ENCODE data around the gene TPSG1. TPM values are rescaled to one million over a fixed set of nuclear protein-coding genes. Genes with fewer than 3 reads are reported as not detected.
"Not testable (repeated sequence)": the region's sequence is repeated elsewhere in the genome, so short reads cannot be mapped to it uniquely, and the experiment has no call there.

TPSG1 gene
- polyA plus RNA-seq, 4 donors: 0.47 to 1.6 (median 0.90) TPM

DNA sequence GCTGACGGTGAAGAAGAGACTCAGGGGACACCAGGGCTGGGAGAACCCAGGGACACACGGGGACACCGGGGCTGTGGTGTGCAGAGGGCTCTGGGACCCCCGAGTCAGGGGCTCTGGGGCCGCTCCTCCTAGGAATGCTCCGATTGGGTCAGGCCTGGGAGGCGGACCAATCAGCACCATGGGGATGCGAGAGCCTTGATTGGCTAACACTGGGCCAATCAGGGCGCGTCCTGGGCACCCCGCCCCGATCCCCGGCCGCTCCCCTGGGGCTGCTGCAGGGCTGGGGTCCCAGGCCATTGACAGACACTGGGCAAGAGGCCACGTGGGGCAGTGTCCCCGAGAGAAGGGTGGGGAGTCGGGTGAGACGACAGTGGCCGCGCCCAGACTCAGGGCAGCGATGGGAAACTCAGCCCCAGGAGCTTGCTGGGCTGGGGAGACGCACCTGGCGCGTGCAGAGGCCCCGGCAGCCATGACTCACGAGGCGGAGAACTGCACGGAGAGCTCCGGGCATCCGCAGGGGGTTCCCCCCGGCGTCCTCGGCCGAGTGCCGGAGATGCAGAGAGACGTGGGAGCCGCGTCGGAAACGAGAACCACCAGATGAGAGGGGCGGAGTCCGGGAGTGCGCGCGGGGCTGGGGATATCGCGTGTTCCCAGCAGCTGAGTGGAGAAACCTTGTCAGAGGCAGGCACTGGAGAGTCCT is 7.1 kb upstream of the TPSG1 start:
- DNase-seq (ENCODE audit: low read depth in 4 of 4, low spot score in 3 of 4): not testable (repeated sequence)

DNA sequence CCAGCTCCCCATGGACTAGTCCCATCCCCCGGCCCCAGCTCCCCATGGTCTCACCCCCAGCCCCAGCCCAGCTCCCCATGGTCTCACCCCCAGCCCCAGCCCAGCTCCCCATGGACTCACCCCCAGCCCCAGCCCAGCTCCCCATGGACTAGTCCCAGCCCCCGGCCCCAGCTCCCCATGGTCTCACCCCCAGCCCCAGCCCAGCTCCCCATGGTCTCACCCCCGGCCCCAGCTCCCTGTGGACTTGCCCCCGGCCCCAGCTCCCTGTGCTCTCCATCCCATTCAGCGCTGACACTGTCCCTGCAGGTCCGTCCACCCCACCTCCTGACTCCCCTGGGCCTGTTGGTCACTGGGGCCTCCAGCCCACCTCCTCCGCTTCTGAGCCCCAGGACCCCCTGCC is 6.2 kb upstream of the TPSG1 start:
- not testable (repeated sequence) for DNase-seq (ENCODE audit: low read depth in 4 of 4, low spot score in 3 of 4)

DNA sequence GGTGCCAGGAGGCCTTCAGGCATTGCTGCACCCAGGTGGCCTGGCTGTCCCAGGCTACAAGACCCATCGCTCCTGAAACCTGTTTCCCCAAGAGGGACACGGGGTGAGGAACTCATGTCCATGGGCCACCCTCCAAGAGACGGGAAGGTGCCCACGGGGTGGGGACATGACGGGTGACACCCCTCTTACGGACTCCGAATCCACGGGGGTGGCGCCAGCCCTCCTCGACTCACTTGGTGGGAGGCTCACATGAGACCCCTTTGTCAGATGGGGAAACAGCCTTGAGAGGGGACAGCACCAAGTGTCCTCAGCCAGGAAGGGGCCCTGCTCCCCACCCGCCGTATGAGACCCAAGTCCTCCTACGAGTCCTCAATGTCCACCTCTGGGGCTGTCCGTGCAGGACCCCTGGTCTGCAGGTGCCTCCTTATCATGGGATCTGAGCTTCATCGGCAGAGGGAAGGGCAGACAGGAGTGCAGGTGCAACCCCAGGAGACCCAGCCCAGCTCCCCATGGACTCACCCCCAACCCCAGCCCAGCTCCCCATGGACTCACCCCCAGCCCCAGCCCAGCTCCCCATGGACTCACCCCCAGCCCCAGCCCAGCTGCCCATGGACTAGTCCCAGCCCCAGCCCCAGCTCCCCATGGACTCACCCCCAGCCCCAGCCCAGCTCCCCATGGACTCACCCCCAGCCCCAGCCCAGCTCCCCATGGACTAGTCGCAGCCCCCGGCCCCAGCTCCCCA is 5.6 kb upstream of the TPSG1 start:
- DNase-seq (ENCODE audit: low read depth in 4 of 4, low spot score in 3 of 4): not testable (repeated sequence)

DNA sequence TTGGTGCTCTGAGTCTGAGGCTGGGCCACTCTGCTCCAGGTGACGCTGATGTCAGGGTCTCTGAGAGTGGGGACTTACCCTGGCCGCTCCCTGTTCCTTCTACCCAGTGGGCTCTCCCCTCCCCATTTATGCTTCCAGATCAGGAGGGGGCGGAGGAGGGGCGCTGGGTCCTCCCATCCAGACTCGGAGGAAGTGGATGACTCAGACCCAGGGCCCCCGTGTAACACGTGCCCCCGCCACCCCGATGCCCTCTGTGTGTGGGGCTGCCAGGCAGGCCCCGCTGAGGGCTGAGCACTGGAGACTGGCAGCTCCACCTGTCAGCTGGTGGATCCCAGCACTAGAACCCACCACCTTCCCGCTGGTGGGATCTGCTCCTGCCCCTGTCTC is 5.0 kb upstream of the TPSG1 start, which contains the start of gene TPSB2:
Gene TPSB2 (minus strand): TSS at position 101 of the 387 bp plus-strand sequence. CDS start 233 bp downstream, outside the sequence.
- not testable (repeated sequence) for DNase-seq (ENCODE audit: low read depth in 4 of 4, low spot score in 3 of 4)

DNA sequence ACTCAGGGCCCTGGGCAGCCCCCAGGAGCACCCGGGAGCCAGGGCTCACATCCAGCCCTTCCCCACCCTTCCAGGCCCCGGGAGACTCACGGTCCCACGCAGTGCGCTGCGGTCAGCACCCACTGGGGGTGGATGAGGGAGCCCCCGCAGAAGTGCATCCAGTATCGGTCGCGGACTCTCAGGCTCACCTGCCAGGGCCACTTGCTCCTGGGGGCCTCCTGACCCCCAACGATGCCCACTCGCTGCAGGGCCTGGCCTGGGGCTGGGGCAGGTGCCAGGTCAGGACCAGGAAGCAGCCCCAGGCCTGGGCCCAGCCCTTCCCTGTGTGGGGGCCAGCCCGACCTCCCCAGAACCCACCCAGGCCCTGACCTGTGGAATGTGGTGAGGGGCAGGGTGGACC is 4.4 kb upstream of the TPSG1 start:
- DNase-seq (ENCODE audit: low read depth in 4 of 4, low spot score in 3 of 4): not testable (repeated sequence)

DNA sequence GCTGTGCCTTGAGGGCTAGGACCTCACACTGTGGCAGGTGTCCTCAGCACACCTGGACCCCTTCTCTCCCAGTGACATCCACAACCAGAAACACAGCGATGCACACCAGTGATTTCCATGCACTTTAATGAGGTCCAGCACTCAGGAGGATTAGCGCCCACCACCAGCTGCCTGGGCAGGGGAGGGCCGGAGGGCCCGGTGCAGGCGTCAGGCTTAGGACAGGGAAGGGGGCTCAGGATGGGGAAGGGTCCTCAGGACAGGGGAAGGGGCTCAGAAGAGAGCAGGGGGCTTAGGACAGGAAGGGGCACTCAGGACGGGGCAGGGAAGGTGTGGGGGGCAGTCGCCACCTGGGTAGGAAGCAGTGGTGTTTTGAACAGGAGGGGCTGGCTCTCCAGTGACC is 3.2 kb upstream of the TPSG1 start:
- DNase-seq (ENCODE audit: low read depth in 4 of 4, low spot score in 3 of 4): not testable (repeated sequence)

DNA sequence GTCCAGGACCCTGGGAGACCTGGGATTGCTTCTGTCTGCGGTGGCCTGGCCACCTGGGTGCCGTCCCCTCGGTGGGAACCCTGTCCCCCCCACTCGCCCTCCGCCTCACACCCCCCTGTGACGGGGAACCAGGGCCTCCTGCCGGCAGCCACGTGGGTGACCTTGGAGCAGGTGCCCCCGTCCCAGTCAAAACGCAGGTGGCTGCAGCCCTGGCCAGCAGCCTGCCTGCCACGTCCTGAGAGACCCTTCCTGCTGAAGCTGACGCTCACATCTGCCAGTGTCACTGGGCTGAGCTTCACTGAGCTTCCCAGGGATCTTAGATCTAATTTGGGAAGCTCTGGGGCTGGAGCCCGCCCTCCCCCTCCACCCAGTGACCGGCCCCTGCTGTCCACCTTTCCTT is 1.6 kb upstream of the TPSG1 start:
- DNase-seq (ENCODE audit: low read depth in 4 of 4, low spot score in 3 of 4): not testable (repeated sequence)

DNA sequence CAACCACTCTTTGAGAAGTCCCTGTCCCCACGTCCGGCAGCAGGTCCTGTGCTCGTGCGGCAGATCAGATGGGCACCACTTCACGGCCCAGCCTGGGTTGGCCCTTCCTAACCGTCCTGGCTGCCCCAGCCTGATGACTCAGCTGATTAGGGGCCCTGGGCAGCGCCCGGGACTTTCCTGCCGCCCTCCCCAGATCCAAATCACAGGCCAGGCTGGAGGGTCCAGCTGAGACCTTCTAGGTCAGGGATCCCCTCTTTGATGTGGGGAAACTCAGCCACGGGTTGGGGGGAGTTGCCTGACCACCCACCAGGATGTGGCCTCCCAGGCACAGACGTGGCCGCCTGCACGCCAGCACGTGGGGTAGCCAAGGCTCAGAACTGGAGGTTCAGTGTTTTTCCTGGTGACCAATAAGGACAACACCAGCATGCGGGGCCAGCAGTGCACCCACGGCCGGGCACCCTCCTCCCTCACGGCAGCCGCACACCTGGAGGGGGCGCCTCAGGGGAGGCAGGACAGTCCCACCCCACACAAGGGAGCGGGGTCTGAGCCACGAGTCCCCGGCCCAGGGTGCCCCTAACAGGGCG is 752 bp upstream of the TPSG1 start:
- not testable (repeated sequence) for DNase-seq (ENCODE audit: low read depth in 4 of 4, low spot score in 3 of 4)

DNA sequence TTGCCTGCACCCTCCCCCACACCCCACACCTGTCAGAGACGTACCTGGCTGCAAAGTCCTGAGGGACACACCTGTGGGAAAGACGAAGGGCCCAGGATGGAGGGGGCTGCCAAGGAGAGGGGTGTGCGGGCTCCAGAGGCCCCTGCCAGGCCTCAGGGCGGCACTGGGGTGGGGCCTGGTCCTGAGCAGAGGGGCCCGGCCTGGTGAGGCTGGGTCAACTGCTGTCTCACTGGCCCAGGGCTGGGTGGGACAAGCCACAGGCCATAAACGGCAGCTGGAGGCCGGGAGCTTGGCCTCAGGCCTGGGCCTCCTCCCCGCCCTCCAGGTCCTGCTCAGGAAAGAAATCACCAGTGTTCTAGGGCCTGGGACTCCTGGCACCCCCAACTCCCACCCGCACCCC is 510 bp downstream of the TPSG1 start:
- DNase-seq (ENCODE audit: low read depth in 4 of 4, low spot score in 3 of 4): no peak

DNA sequence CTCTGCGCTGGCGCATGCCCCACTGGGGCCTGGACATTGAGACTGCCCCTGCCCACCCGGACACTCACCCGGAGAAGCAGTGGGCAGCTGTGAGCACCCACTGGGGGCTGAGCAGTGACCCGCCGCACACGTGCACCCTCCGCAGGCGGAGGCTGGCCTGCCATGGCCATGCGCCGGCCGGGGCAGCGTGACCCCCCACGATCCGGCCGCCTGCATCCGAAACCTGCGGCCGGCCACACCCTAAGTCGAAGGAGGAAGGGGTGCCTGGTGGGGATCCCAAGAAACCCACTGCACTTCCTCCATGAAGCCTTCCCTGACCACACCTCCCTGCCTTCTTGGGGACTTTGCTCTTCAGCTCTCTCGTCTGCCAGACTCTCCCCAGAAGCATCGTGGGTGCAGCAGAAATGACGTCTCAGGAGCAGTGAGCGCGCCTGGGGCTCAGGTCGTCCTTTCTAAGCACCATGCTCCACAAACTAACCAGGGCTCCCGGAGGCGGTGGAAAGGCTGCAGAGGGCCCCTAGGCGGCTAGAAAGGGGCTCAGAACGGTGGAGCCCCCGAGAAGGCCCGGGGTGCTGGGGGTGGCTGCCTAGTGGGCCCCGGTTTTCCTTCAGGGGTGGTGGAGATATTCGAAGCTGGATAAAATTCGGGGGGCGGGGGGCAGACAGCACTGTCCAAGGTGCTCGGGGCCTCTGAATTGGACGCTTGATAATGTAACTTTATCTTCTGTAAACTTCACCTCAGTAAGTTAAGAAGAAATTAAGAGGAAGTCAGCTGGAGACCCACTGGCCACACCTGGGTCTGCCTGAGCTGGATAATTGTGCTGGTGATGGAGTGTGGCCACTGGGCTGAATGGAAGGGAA is 1.5 kb downstream of the TPSG1 start:
- no peak for DNase-seq (ENCODE audit: low read depth in 4 of 4, low spot score in 3 of 4)

DNA sequence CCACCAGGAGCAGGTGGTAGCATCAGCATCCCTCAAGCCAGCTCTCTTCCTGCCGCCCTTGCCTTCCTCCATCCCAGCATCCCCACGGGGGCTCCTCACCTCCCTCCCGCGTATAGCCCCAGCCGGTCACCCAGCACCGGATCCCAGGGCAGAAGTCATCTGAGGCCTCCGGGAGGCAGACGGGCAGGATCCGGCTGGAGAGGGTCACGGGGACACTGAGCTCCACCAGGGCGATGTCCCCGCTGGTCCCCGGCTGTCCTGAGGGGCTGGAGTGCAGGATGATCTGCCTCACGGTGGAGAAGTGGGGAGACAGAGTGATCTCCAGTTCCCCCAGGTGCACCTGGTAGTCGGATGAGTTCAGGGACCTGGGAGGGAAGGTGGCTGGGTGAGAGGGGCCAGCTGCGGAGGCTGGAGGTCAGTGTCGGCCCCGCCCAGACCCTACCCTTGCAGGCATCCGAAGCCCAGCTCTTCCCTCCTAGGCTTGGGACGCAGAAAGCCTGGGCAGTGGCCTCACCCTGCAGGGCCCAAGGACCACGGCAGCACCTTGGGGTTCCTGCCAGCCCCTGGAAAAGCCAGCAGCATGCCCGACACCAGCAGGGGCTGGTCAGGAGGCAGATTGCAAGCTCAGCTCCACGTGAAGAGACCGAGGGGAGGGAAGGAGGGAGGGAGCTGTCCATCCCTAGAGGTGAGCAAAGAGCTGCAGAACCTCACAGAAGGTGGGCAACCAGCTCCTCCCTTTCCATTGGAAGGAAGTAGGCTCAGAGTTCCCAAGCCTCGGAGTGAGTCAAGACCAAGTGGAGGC is 2.3 kb downstream of the TPSG1 start:
- no peak for DNase-seq (ENCODE audit: low read depth in 4 of 4, low spot score in 3 of 4)

DNA sequence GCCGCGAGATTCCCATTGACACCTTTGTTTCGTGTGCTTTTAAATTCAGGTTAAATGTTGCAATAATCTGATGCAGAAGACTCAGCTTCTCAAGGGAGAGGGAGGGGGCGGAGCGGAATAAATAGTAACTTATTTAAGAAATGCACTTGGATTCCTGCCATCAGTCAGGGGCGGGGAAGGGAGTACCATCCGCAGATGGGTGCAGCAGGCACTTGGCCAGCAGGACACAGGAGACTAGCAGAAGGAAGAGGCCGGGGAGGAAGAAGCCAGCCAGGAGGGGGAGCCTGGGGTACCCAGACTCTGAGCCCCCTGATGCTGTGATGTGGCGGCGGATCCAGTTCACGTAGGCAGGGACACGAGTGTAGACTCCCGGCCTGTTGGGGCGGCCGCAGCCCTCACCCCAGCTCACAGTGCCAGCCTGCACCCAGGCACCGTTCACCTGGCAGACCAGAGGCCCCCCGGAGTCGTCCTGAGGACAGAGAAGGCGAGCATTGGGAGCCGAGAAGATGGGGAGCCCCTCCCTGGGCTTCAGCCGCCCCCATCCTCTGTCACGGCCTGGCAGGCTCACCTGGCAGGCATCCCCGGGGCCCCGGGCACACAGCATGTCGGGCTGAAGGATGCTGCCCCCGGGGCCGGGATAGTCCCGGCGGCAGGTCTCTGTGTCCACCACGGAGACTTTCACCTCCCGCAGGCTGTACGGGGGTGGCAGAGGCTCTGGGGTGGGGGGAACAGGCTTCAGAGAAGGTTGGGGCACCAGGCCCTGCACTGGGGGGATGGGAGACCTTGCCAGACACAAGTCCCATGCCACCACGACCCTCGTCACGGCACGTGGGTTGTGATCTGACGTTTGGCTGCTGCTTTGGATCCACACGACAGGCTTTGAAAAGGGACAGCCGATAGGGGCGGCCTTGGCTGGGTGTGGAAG is 3.2 kb downstream of the TPSG1 start:
- DNase-seq (ENCODE audit: low read depth in 4 of 4, low spot score in 3 of 4): no peak

DNA sequence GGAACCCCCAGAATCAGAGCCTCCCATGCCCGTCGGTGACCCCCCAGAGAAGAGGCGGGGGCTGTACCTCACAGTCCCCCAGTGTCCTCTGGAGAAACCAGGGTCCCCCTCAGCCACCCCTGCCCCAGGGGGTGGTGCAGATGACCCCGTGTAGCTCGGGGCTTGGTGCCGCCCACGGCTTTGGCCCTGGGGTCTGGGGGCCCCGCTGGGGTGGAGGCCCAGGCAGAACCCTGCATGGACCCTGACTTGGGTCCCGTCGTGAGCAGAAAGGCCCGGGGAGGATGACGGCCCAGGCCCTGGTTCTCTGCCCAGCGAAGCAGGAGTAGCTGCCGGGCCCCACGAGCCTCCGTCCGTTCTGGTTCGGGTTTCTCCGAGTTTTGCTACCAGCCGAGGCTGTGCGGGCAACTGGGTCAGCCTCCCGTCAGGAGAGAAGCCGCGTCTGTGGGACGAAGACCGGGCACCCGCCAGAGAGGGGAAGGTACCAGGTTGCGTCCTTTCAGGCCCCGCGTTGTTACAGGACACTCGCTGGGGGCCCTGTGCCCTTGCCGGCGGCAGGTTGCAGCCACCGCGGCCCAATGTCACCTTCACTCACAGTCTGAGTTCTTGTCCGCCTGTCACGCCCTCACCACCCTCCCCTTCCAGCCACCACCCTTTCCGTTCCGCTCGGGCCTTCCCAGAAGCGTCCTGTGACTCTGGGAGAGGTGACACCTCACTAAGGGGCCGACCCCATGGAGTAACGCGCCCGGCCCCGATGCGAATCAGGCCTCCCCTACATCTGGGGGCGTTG is 4.0 kb downstream of the TPSG1 start:
- no peak for DNase-seq (ENCODE audit: low read depth in 4 of 4, low spot score in 3 of 4)

DNA sequence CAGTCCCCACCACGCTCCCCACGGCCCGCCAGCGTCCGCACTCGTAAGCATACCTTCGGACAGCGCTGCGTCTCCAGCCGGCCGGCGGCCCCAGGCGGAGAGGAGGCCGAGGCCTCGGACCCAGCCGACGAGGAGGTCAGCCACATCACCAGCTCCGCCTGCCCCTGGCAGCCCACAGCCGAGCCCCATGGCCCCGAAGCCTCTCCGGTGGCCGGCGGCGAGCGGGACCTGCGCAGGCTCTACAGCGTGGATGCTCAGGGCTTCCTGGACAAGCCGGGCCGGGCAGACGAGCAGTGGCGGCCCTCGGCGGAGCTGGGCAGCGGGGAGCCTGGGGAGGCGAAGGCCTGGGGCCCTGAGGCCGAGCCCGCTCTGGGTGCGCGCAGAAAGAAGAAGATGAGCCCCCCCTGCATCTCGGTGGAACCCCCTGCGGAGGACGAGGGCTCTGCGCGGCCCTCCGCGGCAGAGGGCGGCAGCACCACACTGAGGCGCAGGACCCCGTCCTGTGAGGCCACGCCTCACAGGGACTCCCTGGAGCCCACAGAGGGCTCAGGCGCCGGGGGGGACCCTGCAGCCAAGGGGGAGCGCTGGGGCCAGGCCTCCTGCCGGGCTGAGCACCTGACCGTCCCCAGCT is 4.9 kb downstream of the TPSG1 start:
- DNase-seq (ENCODE audit: low read depth in 4 of 4, low spot score in 3 of 4): no peak

DNA sequence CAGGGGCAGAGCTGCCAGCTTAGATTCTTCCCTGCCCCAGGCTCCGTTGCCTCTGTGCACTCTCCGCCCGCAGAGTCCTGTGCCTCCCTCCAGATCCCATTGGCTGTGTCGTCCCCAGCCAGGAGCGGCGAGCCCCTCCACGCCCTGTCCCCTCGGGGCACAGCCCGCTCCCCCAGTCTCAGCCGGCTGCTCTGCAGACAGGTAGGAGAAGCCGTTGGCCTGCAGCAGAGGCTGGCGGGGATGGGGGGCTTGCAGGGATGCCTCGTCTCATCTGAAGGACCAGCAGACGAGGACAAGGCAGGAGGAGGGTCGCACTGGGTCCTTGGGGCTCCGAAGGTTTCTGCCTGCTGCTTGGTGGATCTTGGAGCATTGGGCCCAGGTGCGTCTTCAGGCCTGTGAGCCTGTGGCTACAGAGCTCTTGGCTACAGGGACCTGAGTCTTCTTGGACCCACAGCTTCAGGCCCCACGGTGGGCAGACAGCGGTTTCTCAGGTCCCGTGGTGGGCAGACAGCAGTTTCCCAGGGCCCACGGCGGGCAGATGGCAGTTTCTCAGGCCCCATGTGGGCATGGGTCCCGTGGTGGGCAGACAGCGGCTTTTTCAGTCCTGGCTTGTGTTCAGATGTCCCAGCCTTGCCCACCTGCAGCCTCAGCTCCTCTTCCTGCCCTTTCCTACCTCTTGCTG is 6.0 kb downstream of the TPSG1 start:
- DNase-seq (ENCODE audit: low read depth in 4 of 4, low spot score in 3 of 4): no peak

DNA sequence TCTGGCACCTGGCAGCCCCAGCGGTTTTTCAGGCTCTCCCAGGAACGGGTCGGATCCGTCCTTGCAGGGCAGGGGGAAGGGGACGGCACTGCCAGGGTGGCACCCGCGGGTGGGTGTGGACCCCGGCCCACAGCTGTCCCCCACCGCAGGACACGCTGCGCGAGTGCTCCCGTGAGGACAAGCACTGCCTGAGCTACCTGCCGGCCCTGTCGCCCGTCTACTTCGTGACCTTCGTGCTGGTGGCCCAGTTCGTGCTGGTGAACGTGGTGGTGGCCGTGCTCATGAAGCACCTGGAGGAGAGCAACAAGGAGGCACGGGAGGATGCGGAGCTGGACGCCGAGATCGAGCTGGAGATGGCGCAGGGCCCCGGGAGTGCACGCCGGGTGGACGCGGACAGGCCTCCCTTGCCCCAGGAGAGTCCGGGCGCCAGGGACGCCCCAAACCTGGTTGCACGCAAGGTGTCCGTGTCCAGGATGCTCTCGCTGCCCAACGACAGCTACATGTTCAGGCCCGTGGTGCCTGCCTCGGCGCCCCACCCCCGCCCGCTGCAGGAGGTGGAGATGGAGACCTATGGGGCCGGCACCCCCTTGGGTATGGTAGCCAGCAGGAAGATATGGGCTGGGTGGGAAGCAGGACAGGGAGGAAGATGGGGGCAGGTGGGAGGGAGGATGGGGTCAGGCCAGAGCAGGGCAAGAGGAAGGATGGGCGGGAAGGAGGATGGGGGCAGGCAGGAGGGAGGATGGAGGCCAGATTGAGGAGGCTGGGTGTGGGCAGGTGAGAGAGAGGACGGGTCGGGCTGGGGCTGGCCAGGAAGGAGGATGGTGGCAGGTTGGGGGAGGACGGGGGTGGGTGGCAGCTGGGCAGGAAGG is 6.8 kb downstream of the TPSG1 start:
- no peak for DNase-seq (ENCODE audit: low read depth in 4 of 4, low spot score in 3 of 4)

Data from right renal pelvis (tissue), 4 donors.